ENCODE results near the gene ADPRS. TPM values are rescaled to one million over a fixed set of nuclear protein-coding genes. Genes with fewer than 3 reads are reported as not detected.

ADPRS gene
- total RNA-seq, 4 donors from 2014 or later: 40.5 to 68.5 (median 51.9) TPM

GRCh38 chr1:36099681-36100341, 11.1 kb downstream of the ADPRS start:
- Histone ChIP-seq H3K27ac (no peak overlapping the region), H3K4me1 (peaks cover 9% of the 10 kb centered on the region), H3K36me3 (peaks cover 4% of the 10 kb centered on the region), H3K4me3 (no peak overlapping the region), H3K27me3 (no peaks in the 10 kb centered on the region), H3K9me3 (no peaks in the 10 kb centered on the region)
- WGBS: 25% methylated on average over 15 of the region's 18 CpGs
- TF ChIP-seq CTCF (IDR thresholded peaks at IDR 0.05) (peak; percentile 73 to 75), EP300 (IDR thresholded peaks at IDR 0.05) (no peak)
- peak; percentile 71 to 85 for DNase-seq (ENCODE audit: low spot score in 2 of 2)

- Histone ChIP-seq H3K4me3 (no peak overlapping the region), H3K27ac (no peak overlapping the region), H3K36me3 (peaks cover 4% of the 10 kb centered on the region), H3K27me3 (no peaks in the 10 kb centered on the region), H3K9me3 (no peaks in the 10 kb centered on the region), H3K4me1 (peaks cover 8% of the 10 kb centered on the region)
- DNase-seq (ENCODE audit: low spot score in 2 of 2): no peak
- WGBS: 61% methylated on average over 6 of the region's 6 CpGs
- TF ChIP-seq POLR2A (IDR thresholded peaks at IDR 0.05) (no peak), CTCF (IDR thresholded peaks at IDR 0.05) (no peak), EP300 (IDR thresholded peaks at IDR 0.05) (no peak), POLR2AphosphoS5 (IDR thresholded peaks at IDR 0.05) (no peak)
Observed at GRCh38 chr1:36100376-36100775, 11.7 kb downstream of the ADPRS start.

GRCh38 chr1:36101546-36101945, 12.9 kb downstream of the ADPRS start:
- Histone ChIP-seq H3K27me3 (no peaks in the 10 kb centered on the region), H3K27ac (no peak overlapping the region)
- WGBS: 97% methylated on average over 5 of the region's 5 CpGs

GRCh38 chr1:36106269-36106668, 17.6 kb downstream of the ADPRS start:
- 50% methylated on average over 5 of the region's 5 CpGs for WGBS

More at GRCh38 chr1:36101546-36101945, 12.9 kb downstream of the ADPRS start:
- no peak for TF ChIP-seq EP300 (IDR thresholded peaks at IDR 0.05)
- TF ChIP-seq POLR2A (IDR thresholded peaks at IDR 0.05): no peak
- TF ChIP-seq POLR2AphosphoS5 (IDR thresholded peaks at IDR 0.05): no peak
- TF ChIP-seq CTCF (IDR thresholded peaks at IDR 0.05): no peak
- no peak for DNase-seq (ENCODE audit: low spot score in 2 of 2)
- Histone ChIP-seq H3K4me1 (peaks cover 8% of the 10 kb centered on the region), H3K4me3 (no peak overlapping the region), H3K9me3 (no peaks in the 10 kb centered on the region), H3K36me3 (no peaks in the 10 kb centered on the region)

GRCh38 chr1:36107394-36107793, 18.7 kb downstream of the ADPRS start:
- WGBS: 83% methylated on average over 9 of the region's 9 CpGs
- DNase-seq (ENCODE audit: low spot score in 2 of 2): no peak
- TF ChIP-seq CTCF (IDR thresholded peaks at IDR 0.05): no peak
- H3K4me3 ChIP-seq: no peak overlapping the region
- no peaks in the 10 kb centered on the region for H3K36me3 ChIP-seq
- no peaks in the 10 kb centered on the region for H3K9me3 ChIP-seq
- peaks cover 12% of the 10 kb centered on the region for H3K4me1 ChIP-seq
- no peaks in the 10 kb centered on the region for H3K27me3 ChIP-seq
- H3K27ac ChIP-seq: no peak overlapping the region

More at GRCh38 chr1:36106269-36106668, 17.6 kb downstream of the ADPRS start:
- no peaks in the 10 kb centered on the region for H3K27me3 ChIP-seq
- DNase-seq (ENCODE audit: low spot score in 2 of 2): no peak
- H3K36me3 ChIP-seq: no peaks in the 10 kb centered on the region
- no peak overlapping the region for H3K27ac ChIP-seq
- H3K4me3 ChIP-seq: no peak overlapping the region
- peaks cover 12% of the 10 kb centered on the region for H3K4me1 ChIP-seq
- TF ChIP-seq EP300 (IDR thresholded peaks at IDR 0.05) (no peak), POLR2AphosphoS5 (IDR thresholded peaks at IDR 0.05) (no peak), POLR2A (IDR thresholded peaks at IDR 0.05) (no peak), CTCF (IDR thresholded peaks at IDR 0.05) (no peak)
- H3K9me3 ChIP-seq: no peaks in the 10 kb centered on the region

Measured in suprapubic skin (tissue), 4 donors.